Upper lobe of right lung (tissue), 1 donor: ENCODE data around the gene CYB5R3. TPM values are rescaled to one million over a fixed set of nuclear protein-coding genes. Genes with fewer than 3 reads are reported as not detected.
"Not testable (repeated sequence)": the region's sequence is repeated elsewhere in the genome, so short reads cannot be mapped to it uniquely, and the experiment has no call there.

Experiments used
- ATAC-seq: fragments of 200-7000 bp; cut with Tn5 transposase; one replicate; pipeline ENCODE4 v1.9.1; 2020; ENCODE audit warnings: mild to moderate bottlenecking, moderate library complexity
- DNase-seq: peaks from one replicate; pipeline ENCODE4 v3.0.0-alpha.2; 2020
- H3K27ac ChIP-seq: fragments of 200-600 bp; one replicate; pipeline ENCODE4 v1.8.0; 2022
- H3K27me3 ChIP-seq: fragments of 200-600 bp; one replicate; pipeline ENCODE4 v1.8.0; 2022; ENCODE audit warnings: mild to moderate bottlenecking
- H3K36me3 ChIP-seq: fragments of 200-600 bp; one replicate; pipeline ENCODE4 v1.8.0; 2022
- H3K4me1 ChIP-seq: fragments of 200-600 bp; one replicate; pipeline ENCODE4 v1.8.0; 2022
- H3K4me3 ChIP-seq: fragments of 200-600 bp; one replicate; pipeline ENCODE4 v1.8.0; 2022; ENCODE audit warnings: mild to moderate bottlenecking
- H3K9me3 ChIP-seq: fragments of 200-600 bp; one replicate; pipeline ENCODE4 v1.8.0; 2022
- CTCF ChIP-seq: fragments of 200-600 bp; IDR thresholded peaks from one replicate; pipeline ENCODE4 v1.8.0; 2022; ENCODE audit warnings: antibody characterized with exemption
- intact Hi-C: fragments of 100-400 bp; cut with DNase I; formaldehyde crosslinking; loops from one replicate; pipeline ENCODE4 v1.11.0; 2022
- total RNA-seq: library from RNA; stranded (reverse); fragmentation: NEBNext Ultra II Directional; extraction: Animal tissue kit (Norgen Biotek cat#: 25700); gene quantifications from one replicate; pipeline ENCODE4 v1.2.1, GENCODE V29; 2021
- donor health status: DM: no; HTN: yes; CAD: no; lungs with severe emphysema.

Gene CYB5R3
- total RNA-seq, 1 donor from 2014 or later = 251 TPM

GRCh38 chr22:42676059-42676607, 26.9 kb upstream of the CYB5R3 start:
- no peaks in the 10 kb centered on the region for H3K9me3 ChIP-seq
- no peak overlapping the region for H3K4me3 ChIP-seq
- H3K27ac ChIP-seq = peak overlapping the region; percentile 73
- peaks cover 21% of the 10 kb centered on the region for H3K4me1 ChIP-seq
- H3K27me3 ChIP-seq = no peaks in the 10 kb centered on the region
- no peak for ATAC-seq
- no peaks in the 10 kb centered on the region for H3K36me3 ChIP-seq
- no peak for TF ChIP-seq CTCF
- DNase-seq = no peak
- intact Hi-C loops = no loop called here

GRCh38 chr22:42673898-42674401, 24.8 kb upstream of the CYB5R3 start:
- Histone ChIP-seq H3K4me3 (no peak overlapping the region), H3K27me3 (no peaks in the 10 kb centered on the region), H3K36me3 (no peaks in the 10 kb centered on the region), H3K4me1 (peaks cover 24% of the 10 kb centered on the region), H3K27ac (no peak overlapping the region), H3K9me3 (no peaks in the 10 kb centered on the region)
- ATAC-seq (peak; percentile 73), DNase-seq (no peak)
- no peak for TF ChIP-seq CTCF
- intact Hi-C loops = no loop called here

- H3K27ac ChIP-seq, H3K4me3 ChIP-seq, H3K9me3 ChIP-seq, intact Hi-C loops, H3K36me3 ChIP-seq, H3K27me3 ChIP-seq, ATAC-seq, DNase-seq: not testable (repeated sequence)
- peaks cover 24% of the 10 kb centered on the region for H3K4me1 ChIP-seq
Measured at GRCh38 chr22:42673071-42673470, 23.9 kb upstream of the CYB5R3 start.

GRCh38 chr22:42670921-42671709, 21.9 kb upstream of the CYB5R3 start:
- no peaks in the 10 kb centered on the region for H3K27me3 ChIP-seq
- H3K36me3 ChIP-seq = no peaks in the 10 kb centered on the region
- no peak overlapping the region for H3K4me3 ChIP-seq
- TF ChIP-seq CTCF = no peak
- no peaks in the 10 kb centered on the region for H3K9me3 ChIP-seq
- no peak overlapping the region for H3K27ac ChIP-seq
- ATAC-seq = peak; percentile 64
- intact Hi-C loops = no loop called here
- DNase-seq = no peak
- peaks cover 10% of the 10 kb centered on the region for H3K4me1 ChIP-seq

- TF ChIP-seq CTCF = no peak
- peaks cover 10% of the 10 kb centered on the region for H3K4me1 ChIP-seq
- intact Hi-C loops = no loop called here
- no peaks in the 10 kb centered on the region for H3K27me3 ChIP-seq
- H3K4me3 ChIP-seq = no peak overlapping the region
- no peak for DNase-seq
- H3K27ac ChIP-seq = no peak overlapping the region
- no peaks in the 10 kb centered on the region for H3K9me3 ChIP-seq
- ATAC-seq = no peak
- no peaks in the 10 kb centered on the region for H3K36me3 ChIP-seq
Measured at GRCh38 chr22:42670046-42670445, 20.9 kb upstream of the CYB5R3 start.

- intact Hi-C loops, H3K27me3 ChIP-seq, H3K27ac ChIP-seq, DNase-seq, H3K4me3 ChIP-seq, H3K9me3 ChIP-seq, ATAC-seq, H3K36me3 ChIP-seq: not testable (repeated sequence)
- peaks cover 13% of the 10 kb centered on the region for H3K4me1 ChIP-seq
Measured at GRCh38 chr22:42666393-42666792, 17.2 kb upstream of the CYB5R3 start.
